ENCODE data around the gene CHMP4B.

DNA sequence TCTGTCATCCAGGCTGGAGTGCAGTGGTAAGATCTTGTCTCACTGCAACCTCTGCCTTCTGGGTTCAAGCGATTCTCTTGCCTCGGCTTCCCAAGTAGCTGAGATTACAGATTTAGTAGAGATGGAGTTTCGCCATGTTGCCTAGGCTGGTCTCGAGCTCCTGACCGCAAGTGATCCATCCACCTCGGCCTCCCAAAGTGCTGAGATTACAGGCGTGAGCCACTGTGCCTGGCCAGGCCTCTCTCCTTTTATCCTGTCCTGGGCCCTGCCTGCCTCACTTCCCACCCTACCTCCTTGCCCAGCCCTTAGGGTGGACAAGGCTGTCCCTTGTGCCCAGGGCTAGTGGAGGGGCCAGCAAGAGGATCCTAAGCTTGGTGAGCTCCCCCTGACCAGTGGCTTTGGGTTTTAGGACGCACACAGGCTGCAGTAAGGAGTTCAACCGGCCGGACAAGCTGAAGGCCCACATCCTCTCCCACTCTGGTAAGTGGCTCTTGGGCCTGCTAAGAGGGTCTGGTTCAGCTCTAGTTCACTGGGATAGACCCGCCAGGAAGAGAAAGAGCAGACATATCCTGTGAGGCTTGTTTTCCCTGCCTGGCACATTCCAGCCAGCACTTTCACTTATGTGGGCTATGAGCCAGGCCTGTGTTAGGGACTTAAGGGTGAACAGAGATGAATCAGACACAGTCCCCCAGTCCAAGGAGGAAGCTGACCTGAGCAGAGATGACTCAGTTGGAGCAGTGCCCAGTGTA is 21.9 kb upstream of the CHMP4B start:
- TF ChIP-seq GATA2 (IDR thresholded peaks at IDR 0.05; ENCODE audit: low read depth, low read length), result no peak
- TF ChIP-seq GATA3 (IDR thresholded peaks at IDR 0.05; ENCODE audit: low read depth, low read length), result no peak
